Activated effector memory CD4-positive, alpha-beta T cell treated with Interleukin-2 at 50 U/mL for 16 hours (primary cell): ENCODE data around the gene CCDC12.

Source experiments
- DNase-seq: peaks from one replicate; pipeline ENCODE4 v3.0.0-alpha.2; 2020

Gene CCDC12

DNA sequence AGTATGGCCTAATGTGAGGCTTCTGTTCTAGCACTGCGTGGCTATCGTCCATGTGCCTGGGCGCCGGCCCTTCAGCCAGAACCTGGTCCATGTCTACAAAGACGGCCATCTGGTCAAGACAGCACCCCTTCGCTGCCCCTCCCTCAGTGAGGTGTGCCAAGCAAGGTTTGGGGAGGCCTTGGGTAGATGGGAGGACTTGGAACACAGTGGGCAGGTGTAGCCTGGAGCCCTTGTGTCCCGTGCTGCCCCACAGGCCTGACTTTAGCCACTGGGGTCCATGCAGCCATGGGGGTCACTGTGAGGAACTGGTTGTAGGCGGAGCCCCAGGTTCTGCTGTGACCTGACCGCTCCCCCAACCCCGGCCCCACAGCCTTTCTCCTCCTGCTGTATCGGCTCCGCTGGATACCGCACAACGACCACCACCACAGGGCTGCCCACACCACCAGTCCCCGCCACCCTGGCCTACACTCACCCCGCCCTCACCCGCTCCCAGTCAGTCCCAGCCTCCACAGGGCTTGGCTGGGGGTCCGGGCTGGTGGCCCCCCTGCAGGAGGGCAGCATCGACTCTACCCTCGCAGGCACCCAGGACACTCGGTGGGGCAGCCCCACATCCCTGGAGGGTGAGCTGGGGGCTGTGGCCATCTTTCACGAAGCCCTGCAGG lies 19.5 kb upstream of the CCDC12 start:
- DNase-seq, result no peak

DNA sequence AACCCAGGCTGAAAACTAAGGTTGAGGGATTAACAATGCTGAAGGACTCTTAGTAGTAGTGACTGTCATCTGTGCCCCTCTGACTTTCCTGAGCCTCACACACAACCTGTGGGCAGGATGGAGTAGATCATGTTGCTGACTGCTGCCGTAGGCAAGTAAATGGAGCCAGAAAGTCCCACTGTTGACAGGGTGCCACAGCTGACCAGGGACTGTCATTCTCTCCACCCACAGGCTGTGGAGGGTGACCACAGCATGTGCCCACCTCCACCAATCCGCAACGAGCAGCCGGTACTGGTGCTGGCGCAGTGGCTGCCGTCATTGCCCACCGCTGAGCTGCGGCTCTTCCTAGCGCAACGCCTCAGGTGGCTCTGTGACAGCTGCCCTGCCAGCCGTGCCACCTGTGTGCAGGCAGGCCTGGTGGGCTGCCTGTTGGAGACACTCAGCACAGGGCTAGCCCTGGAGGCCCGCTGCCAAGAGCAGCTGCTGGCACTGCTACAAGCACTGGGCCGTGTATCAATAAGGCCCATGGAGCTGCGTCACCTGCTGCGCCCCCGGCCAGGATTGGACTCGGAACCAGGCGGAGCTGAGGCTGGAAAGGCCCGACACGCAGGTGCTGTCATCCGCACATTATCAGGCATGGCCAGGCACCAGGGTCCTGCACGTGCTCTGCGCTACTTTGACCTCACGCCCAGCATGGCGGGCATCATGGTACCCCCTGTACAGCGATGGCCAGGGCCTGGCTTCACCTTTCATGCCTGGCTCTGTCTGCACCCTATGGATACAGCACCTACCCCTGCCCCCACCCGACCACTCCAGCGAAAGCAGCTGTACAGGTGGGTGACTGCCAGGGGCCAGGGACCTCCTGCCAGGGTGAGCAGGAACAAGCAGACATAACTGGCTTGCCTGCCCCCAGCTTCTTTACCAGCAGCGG lies 18.5 kb upstream of the CCDC12 start:
- DNase-seq, result no peak

DNA sequence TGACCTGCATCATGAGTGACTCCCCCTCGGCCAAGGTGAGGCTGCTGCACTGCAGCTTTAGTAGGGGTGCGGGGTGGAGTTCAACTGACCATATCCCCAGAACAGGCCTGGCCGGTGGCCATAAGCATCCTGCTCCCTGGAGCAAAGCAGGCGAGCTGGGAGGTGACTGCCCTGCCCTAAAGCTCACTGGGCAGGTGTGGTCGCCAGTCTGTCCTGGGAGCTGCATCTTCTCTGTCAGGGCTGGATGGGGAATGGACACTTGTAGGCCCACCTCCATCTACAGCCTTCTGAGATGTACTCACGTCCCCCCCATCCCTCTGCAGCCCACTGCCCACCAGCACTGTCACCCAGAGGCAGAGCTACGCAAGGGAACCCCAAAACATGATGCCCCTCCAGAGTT lies 17.4 kb upstream of the CCDC12 start:
- no peak for DNase-seq

GRCh38 chr3:46993292-46993691 lies 16.7 kb upstream of the CCDC12 start:
- DNase-seq, result no peak

GRCh38 chr3:46992231-46992630 lies 15.7 kb upstream of the CCDC12 start:
- no peak for DNase-seq

- DNase-seq, result no peak
These were observed 15.0 kb upstream of the CCDC12 start for GRCh38 chr3:46991406-46992165.

DNA sequence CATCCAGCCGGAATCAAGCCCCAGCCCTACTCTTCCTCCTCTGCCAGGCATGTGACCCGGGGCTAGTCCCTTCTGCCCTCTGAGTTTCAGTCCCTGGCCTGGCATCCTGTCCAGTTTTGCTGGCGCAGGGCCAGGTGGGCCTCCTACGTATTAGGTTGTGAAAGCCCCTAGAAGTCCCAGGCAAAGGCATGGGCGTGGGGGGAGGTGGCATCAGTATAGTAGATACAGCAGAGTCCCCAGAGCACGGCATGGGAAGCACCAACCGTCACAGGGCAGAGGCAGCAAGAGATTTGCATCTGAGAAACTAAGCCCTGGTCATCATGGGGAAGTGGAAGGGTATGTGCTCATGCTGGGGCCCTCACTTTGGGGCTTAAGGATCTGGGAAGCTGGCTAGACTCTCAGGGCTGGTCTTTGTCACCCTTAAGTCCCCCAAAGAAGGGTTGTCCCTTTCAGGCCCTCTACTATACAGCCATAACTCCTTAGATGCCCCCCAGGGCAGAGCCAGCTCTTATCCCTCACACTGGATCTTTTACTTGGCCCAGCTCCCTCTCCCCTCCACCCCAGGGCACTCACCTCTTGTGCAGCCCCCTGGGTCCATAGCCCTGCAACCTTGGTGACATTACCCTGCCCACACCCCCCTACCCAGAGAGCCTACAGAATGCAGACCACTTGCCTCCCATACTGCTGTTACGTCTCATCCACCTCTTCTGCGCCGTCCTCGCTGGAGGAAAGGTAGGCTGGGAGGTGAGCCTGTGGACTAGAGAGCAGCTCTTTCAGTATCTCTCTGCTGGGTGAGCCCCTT lies 14.2 kb upstream of the CCDC12 start:
- DNase-seq, result no peak

DNA sequence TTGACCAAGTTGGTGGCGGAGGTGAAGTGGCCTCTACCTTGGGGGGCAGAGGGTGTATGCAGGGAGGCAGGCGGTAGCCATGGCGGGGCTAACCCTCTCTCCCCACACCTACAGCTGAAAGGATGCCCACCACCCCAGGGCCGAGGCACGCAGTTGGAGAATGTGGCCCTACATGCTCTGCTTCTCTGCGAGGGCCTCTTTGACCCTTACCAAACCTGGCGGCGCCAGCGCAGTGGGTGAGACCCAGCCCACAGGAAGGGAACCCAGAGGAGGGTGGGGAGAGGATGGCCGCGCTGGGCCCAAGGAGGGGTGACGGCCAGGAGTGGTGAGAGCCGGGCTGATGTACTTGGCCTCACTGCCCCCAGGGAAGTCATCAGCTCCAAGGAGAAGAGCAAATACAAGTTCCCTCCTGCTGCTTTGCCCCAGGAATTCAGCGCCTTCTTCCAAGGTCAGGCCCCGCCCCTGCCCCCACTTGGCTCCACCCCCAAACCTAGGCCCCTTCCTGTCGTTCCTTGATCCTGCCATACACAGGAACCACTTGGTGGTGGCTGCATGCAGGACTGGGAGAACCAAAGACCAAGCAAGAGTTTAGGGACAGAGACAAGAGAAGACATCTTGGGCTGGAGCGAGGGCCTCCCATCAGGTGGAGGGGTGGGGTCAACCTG lies 12.7 kb upstream of the CCDC12 start:
- no peak for DNase-seq

DNA sequence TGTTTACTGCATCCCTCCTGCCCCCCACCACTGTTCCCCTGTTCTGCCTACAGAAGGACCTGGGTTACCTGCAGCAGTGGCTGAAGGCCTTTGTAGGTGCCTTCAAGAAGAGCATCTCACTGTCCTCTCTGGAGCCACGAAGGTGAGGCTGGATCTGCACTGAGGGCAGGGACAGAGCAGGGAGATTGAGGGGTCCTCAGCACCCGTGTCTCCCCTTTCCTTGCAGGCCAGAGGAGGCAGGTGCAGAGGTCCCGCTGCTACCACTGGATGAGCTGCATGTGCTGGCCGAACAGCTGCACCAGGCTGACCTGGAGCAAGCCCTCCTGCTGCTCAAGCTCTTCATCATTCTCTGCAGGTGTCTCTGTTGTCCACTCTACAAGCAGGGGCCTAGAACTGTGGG lies 12.1 kb upstream of the CCDC12 start:
- DNase-seq, result no peak

- DNase-seq, result peak; percentile 94
These were observed 11.3 kb upstream of the CCDC12 start for GRCh38 chr3:46987743-46988401.

GRCh38 chr3:46987319-46987742 lies 10.8 kb upstream of the CCDC12 start:
- DNase-seq, result no peak

DNA sequence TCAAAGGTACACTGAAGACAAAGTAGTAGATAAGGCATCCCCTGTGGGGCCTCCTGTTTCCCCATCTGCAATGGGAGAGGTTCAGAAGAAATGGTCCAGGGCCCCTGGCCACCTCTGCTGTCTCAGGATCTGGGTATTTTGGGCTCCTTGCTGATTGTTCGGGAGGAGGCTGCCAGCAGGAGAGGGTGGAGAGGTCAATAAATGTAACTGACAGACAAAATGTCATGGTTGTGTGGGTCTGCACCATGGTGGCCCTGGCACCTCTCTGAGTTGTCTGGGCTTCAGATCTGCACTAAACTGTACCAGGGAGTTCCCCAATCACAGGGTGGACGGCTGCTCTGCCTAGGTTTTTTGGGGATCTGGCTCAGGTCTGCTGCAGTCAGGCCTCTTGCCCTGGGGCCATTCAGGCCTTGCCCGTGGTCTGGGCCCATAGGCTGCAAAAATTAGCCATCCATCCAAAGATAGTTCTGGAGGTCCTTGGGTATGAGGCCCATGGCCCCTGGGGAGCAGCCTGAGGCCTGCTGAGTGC lies 10.3 kb upstream of the CCDC12 start:
- DNase-seq, result no peak

- no peak for DNase-seq
These were observed 9.6 kb upstream of the CCDC12 start for GRCh38 chr3:46986055-46986730.

GRCh38 chr3:46985588-46985987 lies 9.0 kb upstream of the CCDC12 start:
- no peak for DNase-seq

DNA sequence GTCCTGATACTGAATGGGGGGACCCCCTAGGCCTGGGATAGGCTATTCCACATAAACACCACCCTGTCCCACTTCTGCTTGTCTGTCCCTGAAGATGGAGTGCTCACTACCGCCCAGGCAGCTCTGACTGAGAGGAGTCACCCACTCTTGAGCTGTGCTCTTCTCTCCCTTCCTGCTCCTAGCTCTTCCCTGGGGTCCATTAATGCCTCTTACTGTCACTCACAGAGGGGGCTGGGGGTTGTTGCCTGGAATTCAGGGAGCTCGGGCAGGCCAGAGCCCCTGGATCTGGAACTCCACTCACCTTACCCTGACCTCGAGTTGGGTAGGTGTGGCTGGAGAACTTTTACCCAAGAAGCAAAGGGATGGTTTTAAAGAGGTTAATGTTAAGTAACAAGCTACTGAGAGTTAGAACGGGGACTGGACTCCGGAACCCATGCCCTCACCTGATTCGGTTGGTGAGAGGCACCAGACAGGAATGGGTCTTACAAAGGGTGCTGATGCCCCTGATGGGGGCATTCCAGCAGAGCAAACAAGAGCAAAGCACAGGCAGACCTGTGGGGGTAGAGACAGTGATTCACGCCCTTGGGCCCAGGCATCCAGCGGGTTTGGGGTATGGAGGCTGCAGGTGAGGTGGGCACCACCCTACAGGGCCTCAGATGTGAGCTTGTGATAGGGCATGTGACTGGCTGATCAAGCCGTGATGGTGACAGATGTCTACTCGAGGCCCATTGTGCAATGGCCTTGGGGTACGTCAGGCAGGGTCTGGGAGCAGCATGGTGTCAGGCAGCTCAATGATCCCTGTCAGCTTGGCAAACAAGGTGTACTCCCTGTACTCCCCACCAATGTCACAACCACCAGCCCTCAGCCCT lies 8.3 kb upstream of the CCDC12 start:
- no peak for DNase-seq

- DNase-seq, result no peak
These were observed 6.0 kb upstream of the CCDC12 start for GRCh38 chr3:46982546-46982945.

- no peak for DNase-seq
These were observed 5.5 kb upstream of the CCDC12 start for GRCh38 chr3:46981932-46982471.

DNA sequence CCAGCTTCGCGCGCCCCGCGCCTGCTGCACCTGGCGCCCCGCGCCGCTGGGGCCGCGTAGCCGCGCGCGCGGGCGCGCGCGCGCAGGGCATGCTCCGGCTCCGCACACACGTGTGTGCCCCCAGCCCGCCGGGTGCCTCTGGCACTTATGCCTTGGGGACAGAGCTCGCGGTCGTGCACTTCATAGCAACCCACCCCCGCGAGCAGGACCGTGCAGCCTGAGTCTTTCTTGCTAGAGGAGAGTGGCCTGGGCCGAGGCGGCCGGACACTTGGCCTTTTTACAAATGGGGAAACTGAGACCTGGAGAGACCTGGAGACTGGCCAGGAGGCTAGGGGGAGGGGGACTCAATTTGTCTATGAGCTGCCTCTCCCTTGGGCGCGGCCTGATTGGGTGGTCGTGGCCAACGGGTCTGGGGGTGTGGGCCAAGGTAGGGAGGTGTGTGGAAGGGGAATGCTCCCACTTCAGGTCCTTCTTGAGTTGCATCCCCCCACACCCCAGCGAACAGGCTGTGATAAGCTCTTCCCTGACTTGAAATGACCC lies 3.5 kb upstream of the CCDC12 start:
- DNase-seq, result no peak
